DND-41 (cell line): ENCODE results near the gene TREML1.

Source experiments
- EZH2 ChIP-seq: IDR thresholded peaks from 3 replicates; pipeline ENCODE4 v1.6.1; 2012; ENCODE audit warnings: borderline replicate concordance, low read depth, mild to moderate bottlenecking, moderate library complexity, low read length, inconsistent platforms; ENCODE audit not compliant: severe bottlenecking
- TF ChIP-seq, protein P1 (sequence below): IDR thresholded peaks from 2 replicates; pipeline ENCODE4 v1.5.1; 2012; ENCODE audit warnings: borderline replicate concordance, low read length, moderate library complexity, mild to moderate bottlenecking; ENCODE audit not compliant: poor library complexity, severe bottlenecking; ENCODE audit errors: extremely low read depth

- TF ChIP-seq, protein P1, sequence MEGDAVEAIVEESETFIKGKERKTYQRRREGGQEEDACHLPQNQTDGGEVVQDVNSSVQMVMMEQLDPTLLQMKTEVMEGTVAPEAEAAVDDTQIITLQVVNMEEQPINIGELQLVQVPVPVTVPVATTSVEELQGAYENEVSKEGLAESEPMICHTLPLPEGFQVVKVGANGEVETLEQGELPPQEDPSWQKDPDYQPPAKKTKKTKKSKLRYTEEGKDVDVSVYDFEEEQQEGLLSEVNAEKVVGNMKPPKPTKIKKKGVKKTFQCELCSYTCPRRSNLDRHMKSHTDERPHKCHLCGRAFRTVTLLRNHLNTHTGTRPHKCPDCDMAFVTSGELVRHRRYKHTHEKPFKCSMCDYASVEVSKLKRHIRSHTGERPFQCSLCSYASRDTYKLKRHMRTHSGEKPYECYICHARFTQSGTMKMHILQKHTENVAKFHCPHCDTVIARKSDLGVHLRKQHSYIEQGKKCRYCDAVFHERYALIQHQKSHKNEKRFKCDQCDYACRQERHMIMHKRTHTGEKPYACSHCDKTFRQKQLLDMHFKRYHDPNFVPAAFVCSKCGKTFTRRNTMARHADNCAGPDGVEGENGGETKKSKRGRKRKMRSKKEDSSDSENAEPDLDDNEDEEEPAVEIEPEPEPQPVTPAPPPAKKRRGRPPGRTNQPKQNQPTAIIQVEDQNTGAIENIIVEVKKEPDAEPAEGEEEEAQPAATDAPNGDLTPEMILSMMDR = no peak
- no peak for TF ChIP-seq EZH2
Measured at GRCh38 chr6:41164551-41165120, 10.5 kb upstream of the TREML1 start.
